ENCODE data around the gene DNAJA3. TPM values are rescaled to one million over a fixed set of nuclear protein-coding genes. Genes with fewer than 3 reads are reported as not detected.
A peak's percentile ranks its signal among the peaks of the same experiment; 100 is the strongest.

Gene DNAJA3
- total and polyA plus RNA-seq, 10 of the 15 experiments (the other 5 are each of a cell fraction or from before 2014, with no cell fraction given), result 8.4 to 141 (median 60.8) TPM

DNA sequence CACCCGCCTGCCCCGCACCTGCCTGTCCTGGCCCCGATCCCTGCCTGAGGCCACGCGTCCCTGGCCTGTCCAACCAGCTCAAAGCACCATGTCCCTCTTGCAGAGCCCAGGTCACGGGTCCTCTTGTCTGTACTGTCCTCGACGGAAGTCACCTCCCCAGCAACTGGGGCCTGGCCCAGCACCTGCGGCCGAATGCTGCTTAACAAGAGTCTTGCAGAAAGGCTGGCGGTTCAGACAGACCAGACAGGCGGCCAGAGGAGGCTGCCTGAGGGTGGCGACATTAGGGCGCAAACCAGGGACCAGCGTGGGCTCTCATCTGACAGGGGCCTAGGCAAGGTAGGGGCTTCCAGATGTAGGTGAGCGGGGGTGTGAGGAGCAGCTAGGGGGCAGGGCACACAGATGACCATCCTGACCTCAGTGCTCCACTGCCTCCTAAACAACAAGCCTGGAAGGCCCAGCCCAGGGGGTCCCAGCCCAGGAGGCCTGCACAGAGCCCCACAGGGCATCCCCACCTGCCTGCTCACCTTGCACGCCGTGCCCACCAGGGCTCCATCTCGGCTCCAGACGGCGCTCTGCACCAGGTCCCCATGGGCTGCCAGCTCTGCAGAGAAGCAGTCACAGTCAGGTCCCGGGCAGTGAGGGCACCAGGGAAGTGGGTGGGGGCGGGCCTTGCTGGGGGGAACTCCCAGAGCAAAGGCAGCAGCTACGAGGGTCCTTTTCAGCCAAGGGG, 20.5 kb upstream of the DNAJA3 start:
- H3K27me3 ChIP-seq (replicated peaks in 1 of 2; ENCODE audit: control insufficient read depth in 2 of 2, insufficient read depth in 2 of 2, low read length in 1 of 2), result no peaks in the 10 kb centered on the region
- no peaks in the 10 kb centered on the region for H3K9me3 ChIP-seq (replicated peaks; ENCODE audit: control insufficient read depth, insufficient read depth, low read length)
- no peak overlapping the region for H2AFZ ChIP-seq (ENCODE audit: control insufficient read depth, low read depth, low read length)
- TF ChIP-seq POLR2A (IDR thresholded peaks at IDR 0.05; ENCODE audit: low read depth, low read length), result peak; percentile 59; the same call in 1 of the 2 replicates
- no peak for TF ChIP-seq TCF12 (IDR thresholded peaks at IDR 0.05; ENCODE audit: low read depth, low read length)
- H3K79me2 ChIP-seq (ENCODE audit: control insufficient read depth, insufficient read depth, low read length), result no peaks in the 10 kb centered on the region; the same call in 1 of the 2 replicates
- DNase-seq (ENCODE audit: low read depth, low spot score) (no peak), ATAC-seq (no peak; the same call in 2 of the 3 replicates), FAIRE-seq (no peak)
- no peaks in the 10 kb centered on the region for H3K4me1 ChIP-seq (ENCODE audit: control insufficient read depth, insufficient read depth, low read length)
- SMC1A ChIA-PET (ENCODE audit: uncharacterized antibody, unreplicated experiment), result interaction anchor here (1.2 kb wide), 1 partner anchor 96 kb away, joined by 3 read pairs; no protein-coding TSS in a partner anchor
- H3K27ac ChIP-seq (ENCODE audit: control insufficient read depth, insufficient read depth), result no peak overlapping the region
- H3K4me3 ChIP-seq, result no peak overlapping the region
- CTCF ChIA-PET, result interaction anchor here (0.5 to 3.5 kb wide), 9 partner anchors 8 to 115 kb away, joined by 3 to 27 read pairs (median 3); partner anchors contain the start of gene CORO7
- H4K20me1 ChIP-seq (ENCODE audit: control insufficient read depth, insufficient read depth), result no peaks in the 10 kb centered on the region
- RAD21 ChIA-PET (ENCODE audit: unreplicated experiment), result no interaction called here
- POLR2A ChIA-PET, result no interaction called here
- intact Hi-C loops (cut with micrococcal nuclease; ENCODE audit: unreplicated experiment), result loop anchor here (5.0 kb wide), 1 partner anchor 98 kb away; no protein-coding TSS in a partner anchor
- no TSS peak for BruUV-seq (replicated peaks)
- H3K36me3 ChIP-seq (ENCODE audit: control insufficient read depth in 2 of 2, insufficient read depth in 2 of 2, low read length in 1 of 2), result peaks cover 24 to 35% of the 10 kb centered on the region in 2 experiments; a peak in 3 of 4 replicates
- no peak overlapping the region for H3K4me2 ChIP-seq (ENCODE audit: control insufficient read depth, insufficient read depth)
- in situ Hi-C loops (cut with MboI), result no loop called here
- WGBS (ENCODE audit: insufficient coverage, insufficient replicate concordance, low lambda C conversion rate, missing lambda C conversion rate), result 93% methylated on average over 24 of the region's 24 CpGs
- no peak overlapping the region for H3K9ac ChIP-seq (ENCODE audit: control insufficient read depth, insufficient read depth, low read length)

DNA sequence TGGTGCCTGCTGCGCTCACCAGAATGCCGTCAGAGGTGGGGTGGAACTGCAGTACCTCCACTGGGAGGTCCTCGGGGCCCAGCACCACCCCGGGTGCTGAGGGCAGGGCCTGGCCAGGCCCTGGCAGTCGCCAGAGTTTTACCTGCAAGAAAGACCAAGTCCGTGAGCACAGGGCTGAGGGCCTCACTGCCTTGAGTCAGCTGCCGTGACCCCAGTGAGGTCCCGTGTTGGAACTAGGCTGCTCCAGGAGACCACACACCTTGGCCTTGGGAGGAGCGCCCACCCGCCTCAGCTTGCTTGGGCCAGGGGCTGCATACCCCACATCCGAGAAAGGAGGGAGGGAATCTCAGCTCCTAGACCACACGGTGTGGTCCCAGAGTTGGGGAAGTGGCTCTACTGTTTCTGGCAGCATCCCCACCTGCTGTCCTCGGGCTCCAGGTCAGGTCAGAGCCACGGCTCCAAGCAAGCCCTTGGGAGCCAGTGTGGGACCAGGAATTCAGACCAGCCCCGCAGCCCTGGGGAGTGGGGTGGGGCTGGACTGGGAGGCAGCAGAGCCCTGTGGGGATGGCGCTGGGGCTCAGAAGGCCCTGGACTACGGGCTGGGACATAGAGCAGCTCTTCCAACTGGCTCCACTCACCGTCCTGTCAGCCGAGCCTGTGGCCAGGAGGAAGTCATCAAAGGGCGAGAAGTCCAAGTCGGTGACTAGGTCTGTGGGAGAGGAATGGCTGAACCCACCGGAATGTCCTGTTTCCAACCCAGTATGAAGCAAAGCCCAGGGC, 17.9 kb upstream of the DNAJA3 start:
- H3K27ac ChIP-seq (ENCODE audit: control insufficient read depth, insufficient read depth), result no peak overlapping the region
- H3K4me1 ChIP-seq (ENCODE audit: control insufficient read depth, insufficient read depth, low read length), result no peaks in the 10 kb centered on the region
- in situ Hi-C loops (cut with MboI), result no loop called here
- RAD21 ChIA-PET (ENCODE audit: unreplicated experiment), result no interaction called here
- no peak overlapping the region for H3K4me2 ChIP-seq (ENCODE audit: control insufficient read depth, insufficient read depth)
- peaks cover under 1% of the 10 kb centered on the region for H4K20me1 ChIP-seq (ENCODE audit: control insufficient read depth, insufficient read depth)
- H3K4me3 ChIP-seq, result no peak overlapping the region
- DNase-seq (ENCODE audit: low read depth, low spot score) (no peak), ATAC-seq (no peak), FAIRE-seq (no peak)
- no peaks in the 10 kb centered on the region for H3K27me3 ChIP-seq (replicated peaks in 1 of 2; ENCODE audit: control insufficient read depth in 2 of 2, insufficient read depth in 2 of 2, low read length in 1 of 2)
- no peak overlapping the region for H2AFZ ChIP-seq (ENCODE audit: control insufficient read depth, low read depth, low read length)
- SMC1A ChIA-PET (ENCODE audit: uncharacterized antibody, unreplicated experiment), result no interaction called here
- POLR2A ChIA-PET, result no interaction called here
- 93% methylated on average over 22 of the region's 22 CpGs for WGBS (ENCODE audit: insufficient coverage, insufficient replicate concordance, low lambda C conversion rate, missing lambda C conversion rate)
- CTCF ChIA-PET, result no interaction called here
- H3K79me2 ChIP-seq (ENCODE audit: control insufficient read depth, insufficient read depth, low read length), result peaks cover 7% of the 10 kb centered on the region
- no peak overlapping the region for H3K9ac ChIP-seq (ENCODE audit: control insufficient read depth, insufficient read depth, low read length)
- BruUV-seq (replicated peaks), result no TSS peak
- H3K9me3 ChIP-seq (replicated peaks; ENCODE audit: control insufficient read depth, insufficient read depth, low read length), result no peaks in the 10 kb centered on the region
- peaks cover 22 to 41% of the 10 kb centered on the region in 2 experiments; a peak in 3 of 4 replicates for H3K36me3 ChIP-seq (ENCODE audit: control insufficient read depth in 2 of 2, insufficient read depth in 2 of 2, low read length in 1 of 2)
- TF ChIP-seq ESRRA (IDR thresholded peaks at IDR 0.05; ENCODE audit: low read length), result no peak
- peak; percentile 49; the same call in 1 of the 2 replicates for TF ChIP-seq POLR2A (IDR thresholded peaks at IDR 0.05; ENCODE audit: low read depth, low read length)
- TF ChIP-seq, protein P1, sequence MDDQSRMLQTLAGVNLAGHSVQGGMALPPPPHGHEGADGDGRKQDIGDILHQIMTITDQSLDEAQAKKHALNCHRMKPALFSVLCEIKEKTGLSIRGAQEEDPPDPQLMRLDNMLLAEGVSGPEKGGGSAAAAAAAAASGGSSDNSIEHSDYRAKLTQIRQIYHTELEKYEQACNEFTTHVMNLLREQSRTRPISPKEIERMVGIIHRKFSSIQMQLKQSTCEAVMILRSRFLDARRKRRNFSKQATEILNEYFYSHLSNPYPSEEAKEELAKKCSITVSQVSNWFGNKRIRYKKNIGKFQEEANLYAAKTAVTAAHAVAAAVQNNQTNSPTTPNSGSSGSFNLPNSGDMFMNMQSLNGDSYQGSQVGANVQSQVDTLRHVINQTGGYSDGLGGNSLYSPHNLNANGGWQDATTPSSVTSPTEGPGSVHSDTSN (IDR thresholded peaks at IDR 0.05; ENCODE audit: insufficient replicate concordance, low read depth, low read length), result no peak
- intact Hi-C loops (cut with micrococcal nuclease; ENCODE audit: unreplicated experiment), result no loop called here

Data from GM12878 (cell line).